CD14-positive monocyte (primary cell): ENCODE data around the gene PDCD11. TPM values are rescaled to one million over a fixed set of nuclear protein-coding genes. Genes with fewer than 3 reads are reported as not detected.

Experiments used
- DNase-seq, 3 donors: peaks; one replicate each; pipeline ENCODE4 v3.0.0-alpha.2; 2011 to 2022
- H2AFZ ChIP-seq: 2 replicates; pipeline ENCODE4 v1.6.0; 2012; ENCODE audit warnings: mild to moderate bottlenecking, low read depth, low read length, inconsistent platforms; ENCODE audit not compliant: insufficient read depth, poor library complexity, severe bottlenecking
- H3K27ac ChIP-seq, 2 donors: 1 replicate in 1 of 2; 2 replicates in 1 of 2; pipeline ENCODE4 v1.5.1; 2012 to 2013; ENCODE audit warnings: low read length in 2 of 2, control low read depth in 1 of 2, inconsistent platforms in 1 of 2, low read depth in 1 of 2, mild to moderate bottlenecking in 1 of 2
- H3K27me3 ChIP-seq, 2 donors: one replicate each; pipeline versions ENCODE4 v1.6.0 to v1.6.1; 2011 to 2013; ENCODE audit warnings: low read length in 2 of 2; ENCODE audit not compliant: control insufficient read depth in 2 of 2, insufficient read depth in 2 of 2
- H3K36me3 ChIP-seq, 2 donors: replicated peaks in 1 of 2; 1 replicate in 1 of 2; 2 replicates in 1 of 2; pipeline versions ENCODE4 v1.5.1 to v1.6.1; 2012 to 2013; ENCODE audit warnings: low read length in 2 of 2, control low read depth in 1 of 2, inconsistent platforms in 1 of 2, mild to moderate bottlenecking in 1 of 2; ENCODE audit not compliant: insufficient read depth in 2 of 2, control insufficient read depth in 1 of 2
- H3K4me1 ChIP-seq, 2 donors: 1 replicate in 1 of 2; 2 replicates in 1 of 2; pipeline versions ENCODE4 v1.5.1 to v1.6.1; 2012 to 2013; ENCODE audit warnings: low read length in 2 of 2, control low read depth in 1 of 2, inconsistent platforms in 1 of 2, mild to moderate bottlenecking in 1 of 2, moderate library complexity in 1 of 2; ENCODE audit not compliant: insufficient read depth in 2 of 2, control insufficient read depth in 1 of 2
- H3K4me2 ChIP-seq: replicated peaks from 2 replicates; pipeline ENCODE3; 2012; ENCODE audit warnings: low read length, moderate library complexity, mild to moderate bottlenecking; ENCODE audit not compliant: poor library complexity, severe bottlenecking; ENCODE audit errors: extremely low read depth
- H3K4me3 ChIP-seq, 3 experiments: fragments of 200-600 bp in 1 of 3; sonication (generic) in 1 of 3; replicated peaks in 1 of 3; 1 replicate in 2 of 3; 2 replicates in 1 of 3; pipeline ENCODE4 v1.5.1; 2011 to 2013; ENCODE audit warnings: low read length in 3 of 3, mild to moderate bottlenecking in 3 of 3, control low read depth in 2 of 3, low read depth in 2 of 3, inconsistent platforms in 1 of 3, moderate library complexity in 1 of 3
- H3K79me2 ChIP-seq: 2 replicates; pipeline ENCODE4 v1.6.0; 2012; ENCODE audit warnings: mild to moderate bottlenecking, control low read depth, inconsistent platforms, low read length, moderate library complexity; ENCODE audit not compliant: insufficient read depth
- H3K9ac ChIP-seq: 2 replicates; pipeline ENCODE4 v1.6.0; 2017; ENCODE audit warnings: low read length, mild to moderate bottlenecking; ENCODE audit not compliant: insufficient read depth, poor library complexity, severe bottlenecking
- H3K9me3 ChIP-seq, 2 donors: replicated peaks in 1 of 2; 1 replicate in 1 of 2; 2 replicates in 1 of 2; pipeline versions ENCODE4 v1.5.1 to v1.6.1; 2012 to 2013; ENCODE audit warnings: low read length in 2 of 2, control low read depth in 1 of 2; ENCODE audit not compliant: control insufficient read depth in 1 of 2, insufficient read depth in 1 of 2
- H4K20me1 ChIP-seq: 2 replicates; pipeline ENCODE4 v1.6.0; 2012; ENCODE audit warnings: mild to moderate bottlenecking, low read length, control low read depth, moderate library complexity; ENCODE audit not compliant: insufficient read depth
- H3K27ac Mint-ChIP-seq, 7 donors: one replicate each; pipeline ENCODE4 v1.8.0; 2020; ENCODE audit warnings: mild to moderate bottlenecking in 7 of 7, mixed read lengths in 7 of 7, moderate library complexity in 6 of 7, inconsistent platforms in 2 of 7
- H3K27me3 Mint-ChIP-seq, 3 donors: one replicate each; pipeline ENCODE4 v1.8.0; 2021 to 2022; ENCODE audit warnings: low read depth in 3 of 3, mild to moderate bottlenecking in 3 of 3, mixed read lengths in 3 of 3, moderate library complexity in 3 of 3, inconsistent platforms in 1 of 3
- H3K36me3 Mint-ChIP-seq, 2 donors: one replicate each; pipeline ENCODE4 v1.8.0; 2020; ENCODE audit warnings: mixed read lengths in 2 of 2, inconsistent platforms in 1 of 2, mild to moderate bottlenecking in 1 of 2
- H3K4me1 Mint-ChIP-seq: one replicate; pipeline ENCODE4 v1.8.0; 2020; ENCODE audit warnings: mild to moderate bottlenecking, mixed read lengths
- H3K4me3 Mint-ChIP-seq, 2 donors: one replicate each; pipeline ENCODE4 v1.8.0; 2020; ENCODE audit warnings: mild to moderate bottlenecking in 2 of 2, mixed read lengths in 2 of 2, moderate library complexity in 1 of 2
- H3K9me3 Mint-ChIP-seq, 7 donors: one replicate each; pipeline ENCODE4 v1.8.0; 2020 to 2022; ENCODE audit warnings: mixed read lengths in 7 of 7, mild to moderate bottlenecking in 6 of 7, moderate library complexity in 6 of 7, inconsistent platforms in 2 of 7
- CTCF ChIP-seq: fragments of 200-600 bp; IDR thresholded peaks from one replicate; pipeline ENCODE4 v1.8.0; 2022; ENCODE audit warnings: antibody characterized with exemption, mild to moderate bottlenecking
- WGBS: methylation state at CpG from one replicate; pipeline ENCODE4 v1.1.5; 2013; ENCODE audit warnings: missing lambda C conversion rate; ENCODE audit not compliant: insufficient coverage; 5-methylcytosine and 5-hydroxymethylcytosine counted together
- intact Hi-C, 2 donors: fragments of 100-400 bp; cut with micrococcal nuclease; formaldehyde crosslinking; loops; one replicate each; pipeline versions ENCODE4 v1.15.0 to v1.15.1; 2023
- polyA plus RNA-seq, 3 donors: library from polyadenylated mRNA; depleted of rRNA in 1 of 3; unstranded in 2 of 3; stranded (reverse) in 1 of 3; fragments of 300-500 nt in 2 of 3; fragments of >200 nt in 1 of 3; fragmentation: Illumina TruSeq in 2 of 3; gene quantifications; 1 replicate in 2 of 3; 2 replicates in 1 of 3; pipeline ENCODE4 v1.2.3, GENCODE V29; 2012 to 2021

The PDCD11 gene
- polyA plus RNA-seq, 3 donors: 2.9 to 9.7 (median 3.3) TPM

- H3K4me1 Mint-ChIP-seq: peaks cover 10% of the 10 kb centered on the region
- intact Hi-C loops: no loop called here
- peak within 1 kb of the TSS in 1 of 7 donors; percentile 33 for H3K27ac Mint-ChIP-seq
- Histone ChIP-seq H3K79me2 (no peaks in the 10 kb centered on the region), H3K27me3 (peaks cover 39 to 60% of the 10 kb centered on the region in 2 donors), H3K4me2 (peak within 1 kb of the TSS; percentile 67), H4K20me1 (no peaks in the 10 kb centered on the region), H3K4me1 (peaks cover 6 to 15% of the 10 kb centered on the region in 2 donors), H3K9me3 (peaks cover 0 to 14% of the 10 kb centered on the region in 2 donors), H3K9ac (peak within 1 kb of the TSS; percentile 4), H2AFZ (peak within 1 kb of the TSS; percentile 53), H3K4me3 (peak within 1 kb of the TSS in 2 of 3 experiments; percentile 0 to 61), H3K27ac (no peak within 1 kb of the TSS), H3K36me3 (no peaks in the 10 kb centered on the region)
- H3K36me3 Mint-ChIP-seq: peaks cover 3 to 4% of the 10 kb centered on the region in 2 donors
- H3K27me3 Mint-ChIP-seq: peaks cover 54 to 68% (median 64%) of the 10 kb centered on the region in 3 donors
- 4% methylated on average over 65 of the region's 65 CpGs for WGBS
- peaks cover 0 to 7% (median 5%) of the 10 kb centered on the region in 7 donors for H3K9me3 Mint-ChIP-seq
- TF ChIP-seq CTCF: no peak
- DNase-seq: no peak
- peak within 1 kb of the TSS; percentile 74 to 88 for H3K4me3 Mint-ChIP-seq
Observed at GRCh38 chr10:103493362-103493915, 97.0 kb downstream of the PDCD11 start, which contains the start of gene NEURL1. TSS of gene NEURL1 (plus strand) at chr10:103493705. CDS start at chr10:103494388, 683 bp downstream.

GRCh38 chr10:103493916-103494877, 97.8 kb downstream of the PDCD11 start:
- Histone ChIP-seq H2AFZ (peak overlapping the region; percentile 53), H3K27me3 (peaks cover 39 to 60% of the 10 kb centered on the region in 2 donors), H3K4me3 (peak overlapping the region in 2 of 3 experiments; percentile 0 to 61)

More at GRCh38 chr10:103493916-103494877, 97.8 kb downstream of the PDCD11 start:
- H3K27ac Mint-ChIP-seq: no peak overlapping the region
- peaks cover 53 to 70% (median 67%) of the 10 kb centered on the region in 3 donors for H3K27me3 Mint-ChIP-seq
- H3K27ac ChIP-seq: no peak overlapping the region
- DNase-seq: no peak
- no peaks in the 10 kb centered on the region for H4K20me1 ChIP-seq
- peak overlapping the region; percentile 67 for H3K4me2 ChIP-seq
- peaks cover 0 to 7% (median 5%) of the 10 kb centered on the region in 7 donors for H3K9me3 Mint-ChIP-seq
- H3K36me3 Mint-ChIP-seq: peaks cover 3 to 4% of the 10 kb centered on the region in 2 donors
- no peak for TF ChIP-seq CTCF
- peak overlapping the region; percentile 62 to 88 for H3K4me3 Mint-ChIP-seq
- H3K4me1 ChIP-seq: peaks cover 6 to 15% of the 10 kb centered on the region in 2 donors
- H3K79me2 ChIP-seq: no peaks in the 10 kb centered on the region
- intact Hi-C loops: no loop called here
- 1% methylated on average over 74 of the region's 92 CpGs for WGBS
- H3K9ac ChIP-seq: peak overlapping the region; percentile 4
- H3K4me1 Mint-ChIP-seq: peaks cover 10% of the 10 kb centered on the region
- H3K36me3 ChIP-seq: no peaks in the 10 kb centered on the region
- H3K9me3 ChIP-seq: peaks cover 0 to 14% of the 10 kb centered on the region in 2 donors
